Skin epidermis (tissue), 12 donors: ENCODE results near the gene WWOX.

Source experiments
- H3K27ac ChIP-seq, 21 experiments: fragments of 200-600 bp; sonication (generic) in 11 of 21; one replicate each; pipeline ENCODE4 v1.5.0; 2020; ENCODE audit warnings: mild to moderate bottlenecking in 3 of 21, inconsistent platforms in 2 of 21, moderate library complexity in 2 of 21
- H3K4me3 ChIP-seq, 7 experiments: fragments of 200-600 bp; sonication (generic) in 2 of 7; one replicate each; pipeline ENCODE4 v1.5.0; 2020; ENCODE audit warnings: inconsistent platforms in 2 of 7, mild to moderate bottlenecking in 2 of 7, moderate library complexity in 1 of 7

WWOX gene

DNA sequence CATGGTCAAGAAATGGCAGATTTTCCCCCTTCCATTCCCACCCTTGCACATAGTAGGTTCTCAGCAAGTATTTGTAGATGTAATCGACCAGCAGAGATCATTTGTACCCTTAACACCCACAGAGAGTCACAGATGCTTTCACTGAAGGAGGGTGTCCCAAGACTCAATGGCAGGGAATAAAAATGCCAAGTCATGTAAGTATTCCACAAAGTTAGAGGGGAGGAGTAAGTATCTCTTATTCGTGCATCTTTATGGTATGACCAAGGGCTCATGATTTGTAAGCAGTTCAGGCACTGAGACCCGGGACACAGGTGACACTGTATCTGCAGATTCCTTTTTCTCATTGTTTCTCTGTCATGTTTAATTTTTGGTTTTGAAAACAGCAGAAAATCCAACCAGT is 1011.5 kb downstream of the WWOX start:
- H3K4me3 ChIP-seq, result no peak overlapping the region
- no peak overlapping the region for H3K27ac ChIP-seq

DNA sequence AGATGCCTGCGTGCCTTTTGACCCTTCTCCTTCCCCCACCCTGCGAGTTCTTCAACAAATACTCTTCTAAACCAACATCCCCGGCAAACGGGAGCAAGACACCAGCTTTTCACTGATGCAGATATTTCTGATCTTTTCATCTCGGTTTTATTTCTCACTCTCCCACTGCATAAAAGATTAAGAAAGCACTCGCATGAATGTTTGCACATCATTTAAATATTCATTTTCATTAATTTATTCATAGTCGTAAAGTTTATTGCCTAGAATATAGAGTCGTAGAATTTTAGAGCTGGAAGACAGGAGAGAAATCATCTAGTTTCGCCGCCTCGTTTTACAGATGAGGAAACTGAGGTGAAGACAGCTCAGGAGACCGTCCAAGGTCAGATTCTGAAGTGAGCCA is 1013.0 kb downstream of the WWOX start:
- no peak overlapping the region for H3K4me3 ChIP-seq
- H3K27ac ChIP-seq, result no peak overlapping the region

DNA sequence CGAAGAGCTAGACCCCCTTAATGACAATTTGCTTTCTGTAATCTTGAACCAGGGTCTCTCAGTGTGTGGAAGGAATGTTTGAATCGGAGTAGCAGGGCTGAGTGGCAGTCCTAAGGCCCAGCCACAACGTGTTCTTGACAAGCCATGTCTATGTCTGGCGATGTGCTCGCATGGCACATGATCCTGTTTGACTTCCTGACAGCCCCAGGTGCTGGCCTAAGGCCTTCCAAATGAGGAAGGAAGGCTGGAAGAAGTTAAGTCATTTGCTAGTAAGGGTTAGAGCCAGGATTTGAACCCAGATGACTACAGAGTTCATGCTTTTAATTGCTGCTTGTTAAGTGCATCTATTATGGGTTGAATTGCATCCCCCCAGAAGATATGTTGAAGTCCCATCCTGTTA is 1014.4 kb downstream of the WWOX start:
- Histone ChIP-seq H3K27ac (no peak overlapping the region), H3K4me3 (no peak overlapping the region)

DNA sequence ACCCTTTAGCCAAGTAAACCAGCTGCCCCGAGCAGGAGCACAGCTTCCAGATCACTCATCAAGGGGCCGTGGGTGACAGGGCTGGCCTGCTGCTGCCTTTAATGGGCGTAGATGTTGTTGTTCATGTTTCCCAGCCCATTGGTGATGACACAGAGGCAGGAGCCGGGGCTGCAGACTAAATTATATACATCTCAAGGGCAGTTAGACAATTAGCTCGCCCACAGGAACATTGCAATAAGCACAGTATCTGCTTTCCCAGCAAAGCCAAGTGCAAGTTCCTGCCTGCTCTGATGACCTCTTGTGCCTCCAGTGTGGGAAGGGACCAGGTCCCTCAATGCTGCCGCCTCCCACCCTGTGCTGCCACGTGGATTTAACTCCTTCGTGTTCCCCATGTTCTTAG is 1015.3 kb downstream of the WWOX start:
- no peak overlapping the region for H3K4me3 ChIP-seq
- H3K27ac ChIP-seq, result no peak overlapping the region

- no peak overlapping the region for H3K4me3 ChIP-seq
- H3K27ac ChIP-seq, result no peak overlapping the region
Measured at GRCh38 chr16:79121906-79122305, 1022.5 kb downstream of the WWOX start.

GRCh38 chr16:79122343-79122742 is 1022.9 kb downstream of the WWOX start:
- H3K4me3 ChIP-seq, result no peak overlapping the region
- no peak overlapping the region for H3K27ac ChIP-seq

DNA sequence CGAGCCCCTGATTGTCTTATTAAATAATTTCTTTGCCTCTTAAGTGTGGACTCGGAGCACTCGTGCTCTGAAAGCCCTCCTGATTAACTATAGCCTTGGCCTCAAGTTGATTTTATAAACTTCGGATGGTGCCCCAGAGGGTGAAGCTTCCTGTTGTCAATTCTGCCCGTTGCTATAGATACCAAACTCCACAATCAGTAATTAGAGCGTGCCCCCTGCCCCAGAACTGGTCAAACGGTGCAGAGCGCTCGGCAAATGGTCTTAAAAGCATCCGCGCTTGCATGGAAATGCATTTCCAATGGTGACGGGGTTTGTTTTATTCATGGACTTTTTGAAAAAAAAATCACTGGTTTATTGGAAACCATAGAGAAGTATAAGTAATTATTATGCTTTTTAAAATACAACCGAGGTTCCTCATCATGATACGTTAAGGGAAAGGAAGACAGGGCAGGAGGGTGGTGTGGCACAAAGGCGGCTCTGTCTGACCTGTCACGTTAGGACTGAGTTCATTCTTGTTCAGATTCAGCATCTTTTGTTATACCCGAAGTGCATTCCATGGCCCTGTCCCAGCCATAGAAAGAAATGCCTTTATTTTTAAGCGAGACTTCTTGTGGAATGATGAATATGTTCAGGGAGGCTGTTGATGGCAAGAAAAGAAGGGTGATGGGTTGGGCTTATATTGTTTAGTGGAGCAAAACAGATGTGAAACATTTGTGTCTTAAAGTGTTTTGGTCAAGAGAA is 1024.7 kb downstream of the WWOX start:
- no peak overlapping the region for H3K27ac ChIP-seq
- no peak overlapping the region for H3K4me3 ChIP-seq

- Histone ChIP-seq H3K27ac (no peak overlapping the region), H3K4me3 (no peak overlapping the region)
Measured at GRCh38 chr16:79127766-79128165, 1028.3 kb downstream of the WWOX start.

DNA sequence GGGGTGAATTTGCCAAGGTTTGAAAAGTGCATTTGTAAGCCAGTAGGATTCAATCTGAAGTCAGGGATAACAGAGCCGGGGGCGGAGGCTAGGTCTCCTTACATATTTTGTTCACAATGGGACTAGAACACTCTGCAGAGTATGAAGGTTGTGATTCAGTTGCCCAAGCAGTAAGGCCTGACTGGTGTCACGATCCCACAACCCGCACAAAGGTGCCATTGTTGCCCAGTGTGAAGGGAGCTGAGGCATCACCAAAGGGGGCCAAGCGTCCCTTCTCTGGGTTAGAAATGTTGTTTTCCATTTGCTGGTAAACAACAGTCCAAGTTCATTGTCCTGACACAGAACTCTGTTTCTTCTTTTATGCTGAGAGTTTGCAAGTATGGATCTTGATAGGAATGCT is 1029.3 kb downstream of the WWOX start:
- no peak overlapping the region for H3K4me3 ChIP-seq
- H3K27ac ChIP-seq, result no peak overlapping the region

DNA sequence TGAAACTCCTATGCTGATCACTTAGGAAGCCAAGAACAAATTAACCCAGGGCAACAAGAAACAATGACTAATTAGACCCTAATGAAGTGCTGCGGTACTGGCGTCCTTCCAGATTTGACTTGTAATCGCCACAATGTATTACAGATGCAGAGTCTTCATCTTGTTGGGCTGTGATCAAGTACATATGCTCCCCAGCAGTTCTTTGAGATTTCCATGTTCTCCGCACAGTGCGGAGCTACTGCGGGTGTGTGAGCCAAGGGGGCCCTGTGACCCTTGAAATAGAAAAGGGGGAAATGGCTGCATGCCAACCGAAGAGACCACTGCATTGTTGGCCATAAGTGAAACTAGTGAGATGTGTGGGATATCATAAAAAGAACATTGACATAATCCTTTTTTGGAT is 1031.2 kb downstream of the WWOX start:
- Histone ChIP-seq H3K27ac (no peak overlapping the region), H3K4me3 (no peak overlapping the region)

DNA sequence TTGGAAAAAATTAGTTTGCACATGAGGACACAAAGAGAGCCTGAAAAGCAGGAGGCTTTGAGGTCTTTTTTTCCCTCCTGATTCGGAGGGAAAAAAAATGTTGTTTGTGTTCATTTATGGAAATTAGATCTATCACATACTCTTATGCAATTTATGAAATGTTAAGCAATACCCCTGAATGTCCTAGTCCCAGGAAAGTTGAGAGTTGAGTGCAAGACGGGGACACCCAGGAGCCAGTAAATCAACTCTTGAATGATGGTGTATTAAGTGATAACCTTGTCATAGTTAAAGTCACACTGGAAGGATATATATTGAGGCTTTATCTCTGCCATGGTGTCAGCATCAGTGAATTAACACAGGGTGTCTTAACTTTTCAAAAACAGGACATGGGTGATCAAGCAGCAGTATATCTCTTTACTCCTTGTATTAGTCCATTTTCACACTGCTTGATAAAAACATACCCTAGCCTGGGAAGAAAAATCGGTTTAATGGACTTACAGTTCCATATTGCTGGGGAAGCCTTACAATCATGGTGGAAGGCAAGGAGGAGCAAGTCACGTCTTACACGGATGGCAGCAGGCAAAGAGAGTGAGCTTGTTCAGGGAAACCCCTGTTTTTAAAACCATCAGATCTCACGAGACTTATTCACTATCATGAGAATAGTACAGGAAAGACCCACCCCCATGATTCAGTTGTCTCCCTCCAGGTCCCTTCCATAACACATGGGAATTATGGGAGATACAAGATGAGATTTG is 1032.0 kb downstream of the WWOX start:
- no peak overlapping the region for H3K4me3 ChIP-seq
- no peak overlapping the region for H3K27ac ChIP-seq

- peak overlapping the region in 2 of 21 experiments; percentile 2 to 32 for H3K27ac ChIP-seq
- no peak overlapping the region for H3K4me3 ChIP-seq
Measured at GRCh38 chr16:79132701-79133100, 1033.2 kb downstream of the WWOX start.

DNA sequence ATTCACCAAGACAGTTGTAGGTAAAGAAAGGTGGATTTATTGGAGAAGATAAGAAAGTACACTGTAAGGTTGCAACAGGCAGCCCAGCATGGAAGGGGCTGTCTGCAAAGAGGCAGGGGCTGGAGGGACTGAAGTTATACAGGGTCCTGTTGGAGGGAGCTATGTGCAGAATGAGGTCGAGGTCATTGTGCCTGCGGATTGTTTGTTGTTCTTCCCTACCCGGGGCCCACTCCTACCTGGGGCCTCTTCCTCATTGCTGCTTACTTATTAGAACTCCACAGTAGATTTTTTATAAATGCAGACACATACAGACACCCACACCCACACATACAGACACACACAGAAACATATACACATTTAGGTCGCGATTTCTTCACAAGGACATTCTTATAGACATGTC is 1034.8 kb downstream of the WWOX start:
- H3K27ac ChIP-seq, result no peak overlapping the region

DNA sequence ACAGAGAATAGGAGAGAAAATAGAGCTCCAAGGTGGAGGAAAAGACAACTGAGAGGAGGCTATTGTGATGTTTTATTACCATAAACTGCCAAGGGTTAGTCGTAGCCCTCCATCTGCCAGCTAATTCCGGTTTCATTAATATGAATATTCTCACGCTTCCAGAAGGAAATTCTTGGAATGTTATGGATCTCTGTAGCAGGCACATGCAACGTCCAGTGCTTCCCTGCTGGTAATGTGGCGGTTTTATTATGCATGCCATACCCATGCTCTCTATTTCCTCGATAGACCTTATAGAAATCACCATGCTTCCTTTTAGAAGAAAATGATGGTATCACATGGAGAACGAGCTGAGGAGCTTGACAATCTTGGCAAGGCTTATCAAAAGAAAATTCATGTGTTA is 1037.5 kb downstream of the WWOX start:
- Histone ChIP-seq H3K4me3 (no peak overlapping the region), H3K27ac (no peak overlapping the region)

More for the DNA sequence above, 1034.8 kb downstream of the WWOX start:
- no peak overlapping the region for H3K4me3 ChIP-seq

- Histone ChIP-seq H3K27ac (no peak overlapping the region), H3K4me3 (no peak overlapping the region)
Measured at GRCh38 chr16:79137426-79137939, 1038.0 kb downstream of the WWOX start.

DNA sequence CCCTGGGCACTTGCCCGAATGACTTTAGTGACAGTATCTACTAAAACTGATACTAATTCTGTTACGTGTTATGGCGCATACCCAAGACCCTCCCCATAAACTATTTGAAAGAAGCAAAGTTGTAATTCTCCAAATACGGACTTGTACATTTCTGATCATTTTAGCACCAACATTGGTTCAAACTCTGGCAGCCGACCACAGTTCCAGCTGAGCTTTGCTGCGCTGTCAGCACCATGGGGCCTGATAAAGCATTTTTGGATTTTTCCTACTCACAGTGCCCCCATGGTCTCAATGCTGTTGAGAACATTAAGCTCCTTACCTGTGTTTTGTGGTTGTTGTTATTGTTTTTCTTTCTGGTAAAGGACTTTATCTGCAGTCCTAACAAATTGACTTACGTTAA is 1040.3 kb downstream of the WWOX start:
- Histone ChIP-seq H3K4me3 (no peak overlapping the region), H3K27ac (no peak overlapping the region)

- no peak overlapping the region for H3K27ac ChIP-seq
- no peak overlapping the region for H3K4me3 ChIP-seq
Measured at GRCh38 chr16:79143026-79143425, 1043.6 kb downstream of the WWOX start.

DNA sequence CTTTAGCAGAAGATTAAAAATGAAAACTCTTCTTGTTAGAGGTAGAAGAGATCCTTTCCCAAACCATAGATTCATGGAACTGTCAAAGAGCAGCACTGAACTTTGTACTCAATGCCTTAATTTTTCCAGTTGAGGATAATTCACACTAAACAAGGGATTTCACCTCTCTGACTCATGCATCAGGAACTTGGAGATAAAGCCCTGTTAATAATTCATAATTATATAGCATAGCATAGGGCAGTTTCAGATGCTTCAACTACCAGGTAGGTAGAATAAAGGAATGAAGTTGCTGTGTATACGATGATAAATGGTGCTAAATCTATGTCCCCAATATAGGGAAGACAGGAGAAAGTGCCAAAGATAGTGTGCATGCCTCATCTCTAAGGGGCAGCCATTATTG is 1050.7 kb downstream of the WWOX start:
- H3K4me3 ChIP-seq, result no peak overlapping the region
- no peak overlapping the region for H3K27ac ChIP-seq

- H3K4me3 ChIP-seq, result no peak overlapping the region
- no peak overlapping the region for H3K27ac ChIP-seq
Measured at GRCh38 chr16:79150632-79151310, 1051.3 kb downstream of the WWOX start.

GRCh38 chr16:79154086-79154485 is 1054.6 kb downstream of the WWOX start:
- no peak overlapping the region for H3K4me3 ChIP-seq
- H3K27ac ChIP-seq, result no peak overlapping the region

GRCh38 chr16:79155471-79155870 is 1056.0 kb downstream of the WWOX start:
- no peak overlapping the region for H3K27ac ChIP-seq
- no peak overlapping the region for H3K4me3 ChIP-seq
